Right atrium auricular region (tissue), 2 donors: ENCODE data around the gene CACHD1. TPM values are rescaled to one million over a fixed set of nuclear protein-coding genes. Genes with fewer than 3 reads are reported as not detected.

Experiments used
- DNase-seq: peaks from one replicate; pipeline ENCODE4 v3.0.0-alpha.2; 2019; ENCODE audit warnings: low spot score
- H3K27ac ChIP-seq, 2 donors: fragments of 200-600 bp; sonication (generic); 1 replicate in 1 of 2; 2 replicates in 1 of 2; pipeline ENCODE4 v1.5.1; 2016 to 2019
- H3K27me3 ChIP-seq, 2 donors: fragments of 200-600 bp; sonication (generic); one replicate each; pipeline versions ENCODE4 v1.5.1 to v1.6.0; 2017 to 2019
- H3K36me3 ChIP-seq: fragments of 200-600 bp; sonication (generic); one replicate; pipeline ENCODE4 v1.5.1; 2016
- H3K4me1 ChIP-seq, 2 donors: fragments of 200-600 bp; sonication (generic); one replicate each; pipeline versions ENCODE4 v1.5.1 to v1.6.0; 2017 to 2019
- H3K4me3 ChIP-seq, 2 donors: fragments of 200-600 bp; sonication (generic); 1 replicate in 1 of 2; 2 replicates in 1 of 2; pipeline ENCODE4 v1.5.1; 2017 to 2019; ENCODE audit warnings: mild to moderate bottlenecking in 1 of 2, moderate library complexity in 1 of 2
- H3K9me3 ChIP-seq, 2 donors: fragments of 200-600 bp; sonication (generic); one replicate each; pipeline ENCODE4 v1.5.1; 2019
- total RNA-seq, 2 donors: library from RNA; depleted of rRNA; stranded (reverse); fragments of >200 nt; gene quantifications; one replicate each; pipeline ENCODE4 v1.1.0, GENCODE V29; 2016
- TF ChIP-seq, protein P1 (sequence below), 2 donors: fragments of 200-600 bp; sonication (generic); IDR thresholded peaks; one replicate each; pipeline ENCODE4 v1.5.1; 2019; ENCODE audit warnings: antibody characterized with exemption in 2 of 2

The CACHD1 gene
- total RNA-seq, 2 donors from 2014 or later, result 3.1 to 8.5 TPM

DNA sequence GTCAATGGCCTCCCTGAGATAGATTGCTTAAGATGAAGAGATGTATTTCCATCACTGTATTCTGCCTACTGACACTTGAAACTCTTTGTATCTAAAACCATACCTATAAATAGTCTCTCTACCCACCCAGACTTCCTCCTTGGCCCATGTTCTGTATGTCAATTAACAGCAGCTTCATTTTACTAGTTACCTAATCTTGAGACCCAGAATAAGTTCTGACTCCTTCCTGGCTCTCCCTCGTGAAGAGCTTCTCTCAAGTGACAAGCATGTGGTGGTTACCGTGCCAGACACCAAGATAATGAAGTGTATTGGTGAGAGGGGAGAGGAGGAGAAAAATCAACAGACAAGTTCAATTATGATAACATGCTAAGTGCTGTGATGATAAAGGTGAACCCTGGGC, 146.1 kb downstream of the CACHD1 start:
- no peak for DNase-seq

DNA sequence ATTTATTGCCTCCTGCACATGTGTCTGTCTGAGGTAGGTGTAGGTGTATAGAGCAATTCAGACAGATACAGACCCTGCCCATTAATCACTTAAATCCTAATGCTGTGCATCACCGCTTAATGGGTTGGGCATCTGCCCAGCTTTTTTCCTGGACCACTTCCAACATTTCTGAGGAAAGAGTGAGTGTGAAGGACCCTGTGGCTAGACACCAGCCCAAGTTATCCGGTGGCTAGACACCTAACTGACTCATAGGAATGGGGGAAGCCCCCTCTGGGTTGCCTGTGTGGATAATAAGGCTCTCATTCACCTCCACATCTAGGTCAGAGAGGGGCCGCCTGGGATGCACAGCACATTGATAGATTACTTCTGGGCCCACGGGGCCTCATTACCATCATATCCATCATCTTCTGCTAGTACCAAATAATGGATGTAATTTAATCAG, 153.8 kb downstream of the CACHD1 start:
- TF ChIP-seq, protein P1, sequence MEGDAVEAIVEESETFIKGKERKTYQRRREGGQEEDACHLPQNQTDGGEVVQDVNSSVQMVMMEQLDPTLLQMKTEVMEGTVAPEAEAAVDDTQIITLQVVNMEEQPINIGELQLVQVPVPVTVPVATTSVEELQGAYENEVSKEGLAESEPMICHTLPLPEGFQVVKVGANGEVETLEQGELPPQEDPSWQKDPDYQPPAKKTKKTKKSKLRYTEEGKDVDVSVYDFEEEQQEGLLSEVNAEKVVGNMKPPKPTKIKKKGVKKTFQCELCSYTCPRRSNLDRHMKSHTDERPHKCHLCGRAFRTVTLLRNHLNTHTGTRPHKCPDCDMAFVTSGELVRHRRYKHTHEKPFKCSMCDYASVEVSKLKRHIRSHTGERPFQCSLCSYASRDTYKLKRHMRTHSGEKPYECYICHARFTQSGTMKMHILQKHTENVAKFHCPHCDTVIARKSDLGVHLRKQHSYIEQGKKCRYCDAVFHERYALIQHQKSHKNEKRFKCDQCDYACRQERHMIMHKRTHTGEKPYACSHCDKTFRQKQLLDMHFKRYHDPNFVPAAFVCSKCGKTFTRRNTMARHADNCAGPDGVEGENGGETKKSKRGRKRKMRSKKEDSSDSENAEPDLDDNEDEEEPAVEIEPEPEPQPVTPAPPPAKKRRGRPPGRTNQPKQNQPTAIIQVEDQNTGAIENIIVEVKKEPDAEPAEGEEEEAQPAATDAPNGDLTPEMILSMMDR (IDR thresholded peaks at IDR 0.05), result no peak
- H3K9me3 ChIP-seq, result no peaks in the 10 kb centered on the region
- H3K27ac ChIP-seq, result no peak overlapping the region
- DNase-seq, result no peak
- H3K27me3 ChIP-seq, result no peaks in the 10 kb centered on the region
- no peaks in the 10 kb centered on the region for H3K36me3 ChIP-seq
- H3K4me3 ChIP-seq, result no peak overlapping the region
- H3K4me1 ChIP-seq, result peaks cover 0 to 16% of the 10 kb centered on the region in 2 donors

More for the DNA sequence above, 146.1 kb downstream of the CACHD1 start:
- H3K4me1 ChIP-seq, result no peaks in the 10 kb centered on the region
- H3K9me3 ChIP-seq, result no peaks in the 10 kb centered on the region
- TF ChIP-seq, protein P1 (IDR thresholded peaks at IDR 0.05), result no peak
- no peaks in the 10 kb centered on the region for H3K36me3 ChIP-seq
- no peaks in the 10 kb centered on the region for H3K27me3 ChIP-seq
- no peak overlapping the region for H3K27ac ChIP-seq
- no peak overlapping the region for H3K4me3 ChIP-seq

- DNase-seq, result no peak
- TF ChIP-seq, protein P1 (IDR thresholded peaks at IDR 0.05), result no peak
- H3K9me3 ChIP-seq, result no peaks in the 10 kb centered on the region
- H3K27me3 ChIP-seq, result no peaks in the 10 kb centered on the region
- peaks cover 0 to 16% of the 10 kb centered on the region in 2 donors for H3K4me1 ChIP-seq
- no peak overlapping the region for H3K4me3 ChIP-seq
- H3K27ac ChIP-seq, result peak overlapping the region in 1 of 2 donors; percentile 22
- no peaks in the 10 kb centered on the region for H3K36me3 ChIP-seq
Measured at GRCh38 chr1:64624218-64624713, 154.3 kb downstream of the CACHD1 start.

GRCh38 chr1:64624808-64625207, 154.9 kb downstream of the CACHD1 start:
- no peak for DNase-seq
- Histone ChIP-seq H3K27me3 (no peaks in the 10 kb centered on the region), H3K4me1 (peaks cover 0 to 16% of the 10 kb centered on the region in 2 donors), H3K27ac (peak overlapping the region in 1 of 2 donors; percentile 22), H3K4me3 (no peak overlapping the region), H3K9me3 (no peaks in the 10 kb centered on the region), H3K36me3 (no peaks in the 10 kb centered on the region)
- TF ChIP-seq, protein P1 (IDR thresholded peaks at IDR 0.05), result no peak

DNA sequence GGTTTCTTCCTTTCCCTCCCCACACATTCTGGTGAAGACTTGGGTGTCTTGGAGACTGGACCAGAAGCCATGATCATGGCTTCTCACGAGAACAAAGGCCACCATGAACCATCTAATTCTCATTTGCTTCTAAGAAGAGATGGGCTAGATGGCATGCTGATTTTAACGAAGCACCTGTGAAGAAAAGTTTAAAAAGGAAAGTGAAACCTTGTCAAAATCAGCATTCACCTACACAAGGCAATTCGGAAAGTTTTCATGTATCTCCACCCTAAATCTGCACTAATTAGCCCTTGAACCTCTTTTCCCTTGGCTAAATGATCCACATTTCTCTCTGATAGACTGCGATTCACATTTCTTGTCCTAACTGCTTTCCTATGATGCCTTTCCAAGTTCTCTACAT, 160.7 kb downstream of the CACHD1 start:
- no peaks in the 10 kb centered on the region for H3K27me3 ChIP-seq
- DNase-seq, result no peak
- H3K4me1 ChIP-seq, result no peaks in the 10 kb centered on the region
- H3K9me3 ChIP-seq, result no peaks in the 10 kb centered on the region
- H3K36me3 ChIP-seq, result no peaks in the 10 kb centered on the region
- TF ChIP-seq, protein P1 (IDR thresholded peaks at IDR 0.05), result no peak
- H3K27ac ChIP-seq, result no peak overlapping the region
- no peak overlapping the region for H3K4me3 ChIP-seq
